DMS114 treated with DMSO at 0.1 percent for 48 hours (cell line): ENCODE data around the gene VENTX.

Experiments
- DNase-seq: peaks from one replicate; lab custom pipeline; 2025; ENCODE audit not compliant: unreplicated experiment; lab: John Stamatoyannopoulos, UW

VENTX gene

GRCh38 chr10:133282846-133283390, 45.3 kb downstream of the VENTX start:
- no peak for DNase-seq

- no peak for DNase-seq
Observed at GRCh38 chr10:133283931-133284330, 46.3 kb downstream of the VENTX start.

- DNase-seq: no peak
Observed at GRCh38 chr10:133285217-133285616, 47.6 kb downstream of the VENTX start.

- no peak for DNase-seq
Observed at GRCh38 chr10:133286366-133286765, 48.7 kb downstream of the VENTX start.

- no peak for DNase-seq
Observed at GRCh38 chr10:133287832-133288500, 50.3 kb downstream of the VENTX start.

- DNase-seq: no peak
Observed at GRCh38 chr10:133289761-133290160, 52.1 kb downstream of the VENTX start.
